ENCODE results near the gene ABCC1.

GRCh38 chr16:16093628-16094332 is 144.4 kb downstream of the ABCC1 start:
- TF ChIP-seq CTCF (conservative IDR thresholded peaks at IDR 0.05 in 1 of 2, IDR thresholded peaks at IDR 0.05 in 1 of 2; ENCODE audit: low read depth in 1 of 2, low read length in 2 of 2) = no peak
- no peak for TF ChIP-seq EZH2 (IDR thresholded peaks at IDR 0.05; ENCODE audit: low read length, missing control alignments)
